OCI-LY1 (cell line): Measurements from ENCODE around the gene AGMO.

ENCODE experiments used
- H2AFZ ChIP-seq: fragments of 200-600 bp; sonication (generic), shearing (Covaris generic); 2 replicates; pipeline ENCODE4 v1.6.0; 2014; ENCODE audit warnings: antibody characterized with exemption, mild to moderate bottlenecking, low read length
- H3F3A ChIP-seq: fragments of 200-600 bp; sonication (generic), shearing (Covaris generic); 2 replicates; pipeline ENCODE4 v1.6.0; 2014; ENCODE audit warnings: mild to moderate bottlenecking, antibody characterized with exemption, low read length, moderate library complexity; ENCODE audit not compliant: insufficient read depth
- H3K27ac ChIP-seq: fragments of 200-600 bp; sonication (generic); 2 replicates; pipeline ENCODE4 v1.5.1; 2014; ENCODE audit warnings: low read length, mixed run types, mild to moderate bottlenecking, low read depth; ENCODE audit not compliant: poor library complexity, severe bottlenecking
- H3K27me3 ChIP-seq: fragments of 200-600 bp; sonication (generic); 2 replicates; pipeline ENCODE4 v1.6.0; 2014; ENCODE audit warnings: antibody characterized with exemption, mild to moderate bottlenecking, low read length, moderate library complexity; ENCODE audit not compliant: insufficient read depth
- H3K36me3 ChIP-seq: fragments of 200-600 bp; sonication (generic); 2 replicates; pipeline ENCODE4 v1.6.1; 2014; ENCODE audit warnings: mild to moderate bottlenecking, antibody characterized with exemption, low read length, moderate library complexity, mixed read lengths; ENCODE audit not compliant: insufficient read depth
- H3K4me1 ChIP-seq: fragments of 200-600 bp; sonication (generic); 2 replicates; pipeline ENCODE4 v1.5.1; 2014; ENCODE audit warnings: mild to moderate bottlenecking, low read length, moderate library complexity; ENCODE audit not compliant: insufficient read depth, severe bottlenecking
- H3K4me2 ChIP-seq: fragments of 200-600 bp; sonication (generic), shearing (Covaris generic); 2 replicates; pipeline ENCODE4 v1.6.1; 2014; ENCODE audit warnings: low read length
- H3K4me3 ChIP-seq: fragments of 200-600 bp; sonication (generic); 2 replicates; pipeline ENCODE4 v1.5.1; 2014; ENCODE audit warnings: low read length, low read depth, mild to moderate bottlenecking, mixed read lengths; ENCODE audit not compliant: poor library complexity, severe bottlenecking
- H3K79me2 ChIP-seq: fragments of 200-600 bp; shearing (Covaris generic); 2 replicates; pipeline ENCODE4 v1.6.1; 2016; ENCODE audit warnings: mixed run types, low read length, mixed read lengths; ENCODE audit not compliant: insufficient read depth
- H3K9ac ChIP-seq: fragments of 200-600 bp; sonication (generic), shearing (Covaris generic); 2 replicates; pipeline ENCODE4 v1.6.1; 2014; ENCODE audit warnings: mild to moderate bottlenecking, low read length, mixed read lengths
- H3K9me2 ChIP-seq: fragments of 200-600 bp; sonication (generic), shearing (Covaris generic); 2 replicates; pipeline ENCODE4 v1.6.1; 2014; ENCODE audit warnings: low read depth, mild to moderate bottlenecking, low read length, mixed read lengths
- H3K9me3 ChIP-seq: fragments of 200-600 bp; shearing (Covaris generic); 2 replicates; pipeline ENCODE4 v1.6.1; 2014; ENCODE audit warnings: low read length, mixed read lengths
- H4K20me1 ChIP-seq: fragments of 200-600 bp; sonication (generic), shearing (Covaris generic); 2 replicates; pipeline ENCODE4 v1.6.0; 2016; ENCODE audit warnings: mild to moderate bottlenecking, low read length; ENCODE audit not compliant: insufficient read depth
- CTCF ChIP-seq: fragments of 200-600 bp; sonication (generic), shearing (Covaris generic); IDR thresholded peaks from 2 replicates; pipeline ENCODE4 v1.5.1; 2017; ENCODE audit warnings: mild to moderate bottlenecking, antibody characterized with exemption, low read length, moderate library complexity, mixed read lengths
- EZH2 ChIP-seq: fragments of 200-600 bp; sonication (generic), shearing (Covaris generic); IDR thresholded peaks from 2 replicates; pipeline ENCODE4 v1.8.0; 2017; ENCODE audit warnings: borderline replicate concordance, mixed run types, mild to moderate bottlenecking, antibody characterized with exemption, low read length, moderate library complexity, mixed read lengths

The AGMO gene

GRCh38 chr7:15503603-15504290, 58.1 kb downstream of the AGMO start:
- Histone ChIP-seq H3K36me3 (no peaks in the 10 kb centered on the region), H3K9ac (no peak overlapping the region), H3K27me3 (no peaks in the 10 kb centered on the region), H2AFZ (no peak overlapping the region), H3K9me3 (no peaks in the 10 kb centered on the region), H3K27ac (no peak overlapping the region), H3F3A (no peaks in the 10 kb centered on the region), H4K20me1 (no peaks in the 10 kb centered on the region), H3K4me2 (no peak overlapping the region), H3K4me1 (no peaks in the 10 kb centered on the region), H3K9me2 (no peaks in the 10 kb centered on the region), H3K79me2 (no peaks in the 10 kb centered on the region), H3K4me3 (no peak overlapping the region)
- TF ChIP-seq EZH2: no peak

- Histone ChIP-seq H2AFZ (no peak overlapping the region), H3K9me2 (no peaks in the 10 kb centered on the region), H3K4me3 (no peak overlapping the region), H3K4me2 (no peak overlapping the region), H3K9me3 (no peaks in the 10 kb centered on the region), H4K20me1 (no peaks in the 10 kb centered on the region), H3K27me3 (no peaks in the 10 kb centered on the region), H3K79me2 (no peaks in the 10 kb centered on the region), H3K4me1 (no peaks in the 10 kb centered on the region), H3K9ac (no peak overlapping the region), H3K27ac (no peak overlapping the region), H3F3A (no peaks in the 10 kb centered on the region), H3K36me3 (no peaks in the 10 kb centered on the region)
- TF ChIP-seq EZH2 (no peak), CTCF (no peak)
These were observed 63.4 kb downstream of the AGMO start for GRCh38 chr7:15498465-15498864.

GRCh38 chr7:15495170-15495569, 66.6 kb downstream of the AGMO start:
- no peaks in the 10 kb centered on the region for H3K36me3 ChIP-seq
- no peak overlapping the region for H3K4me3 ChIP-seq
- H3K27ac ChIP-seq: no peak overlapping the region
- no peaks in the 10 kb centered on the region for H3F3A ChIP-seq
- no peaks in the 10 kb centered on the region for H3K27me3 ChIP-seq
- no peaks in the 10 kb centered on the region for H3K4me1 ChIP-seq
- no peak overlapping the region for H3K4me2 ChIP-seq
- no peaks in the 10 kb centered on the region for H3K9me3 ChIP-seq
- no peaks in the 10 kb centered on the region for H3K9me2 ChIP-seq
- H3K9ac ChIP-seq: no peak overlapping the region
- H4K20me1 ChIP-seq: no peaks in the 10 kb centered on the region
- H3K79me2 ChIP-seq: no peaks in the 10 kb centered on the region
- no peak for TF ChIP-seq CTCF
- no peak overlapping the region for H2AFZ ChIP-seq

- TF ChIP-seq EZH2 (no peak), CTCF (no peak)
- H3K9me3 ChIP-seq: no peaks in the 10 kb centered on the region
- no peaks in the 10 kb centered on the region for H3K79me2 ChIP-seq
- no peaks in the 10 kb centered on the region for H3K9me2 ChIP-seq
- H2AFZ ChIP-seq: no peak overlapping the region
- H3K27ac ChIP-seq: no peak overlapping the region
- no peaks in the 10 kb centered on the region for H3K4me1 ChIP-seq
- no peaks in the 10 kb centered on the region for H4K20me1 ChIP-seq
- H3K36me3 ChIP-seq: no peaks in the 10 kb centered on the region
- no peaks in the 10 kb centered on the region for H3K27me3 ChIP-seq
- no peak overlapping the region for H3K9ac ChIP-seq
- H3K4me3 ChIP-seq: no peak overlapping the region
- H3F3A ChIP-seq: no peaks in the 10 kb centered on the region
- no peak overlapping the region for H3K4me2 ChIP-seq
These were observed 67.1 kb downstream of the AGMO start for GRCh38 chr7:15494711-15495110.
